Nucleus accumbens (tissue), 56 donors: Measurements from ENCODE around the gene VPS51.
A peak's percentile ranks its signal among the peaks of the same experiment; 100 is the strongest.
"Not testable (repeated sequence)": the region's sequence is repeated elsewhere in the genome, so short reads cannot be mapped to it uniquely, and the experiment has no call there.

Experiments
- DNase-seq, 56 donors: peaks; one replicate each; lab custom pipeline; 2025; lab: John Stamatoyannopoulos, UW

The VPS51 gene

DNA sequence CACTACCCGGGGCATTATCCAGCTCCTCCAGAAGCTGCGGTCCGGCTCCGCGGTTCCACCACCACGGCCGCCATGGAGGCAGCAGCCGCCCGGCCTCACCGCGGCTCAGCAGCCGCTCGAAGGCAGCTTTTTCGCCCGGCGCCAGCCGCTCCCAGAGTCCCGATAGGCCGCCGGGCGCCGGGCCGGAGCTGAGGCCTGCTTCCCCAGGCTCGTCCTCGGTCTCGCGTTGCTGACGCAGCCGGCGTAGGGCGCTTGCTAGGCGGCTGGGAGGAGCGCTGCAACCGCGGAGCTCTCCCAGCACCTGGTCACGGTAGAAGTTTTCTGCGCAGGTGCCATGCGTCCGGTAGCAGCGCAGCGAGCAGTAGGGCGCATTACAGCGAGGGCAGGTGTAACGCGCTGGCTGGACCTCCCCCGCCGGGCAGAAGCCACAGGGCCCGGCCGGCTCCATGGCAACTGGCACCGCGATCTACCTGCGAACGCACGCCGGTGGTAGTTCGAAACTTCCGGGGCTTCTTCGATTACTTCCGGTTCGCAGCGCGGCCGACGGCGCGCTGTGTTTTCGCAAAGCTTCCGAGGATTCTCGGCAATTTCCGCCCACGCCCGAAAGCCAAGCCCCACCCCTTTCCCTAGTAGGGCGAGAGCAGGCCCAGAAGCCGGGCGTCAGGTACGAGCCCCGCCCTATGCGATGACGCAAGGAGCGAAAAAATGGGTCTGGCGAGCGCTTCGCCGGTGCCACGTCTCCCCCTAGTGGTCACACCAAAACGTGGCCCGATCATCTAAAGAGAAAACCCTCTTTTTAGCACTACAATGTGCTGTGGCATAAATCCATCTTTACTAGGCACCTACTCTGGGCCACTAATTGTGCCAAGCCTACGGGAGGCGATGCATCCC lies 21.4 kb downstream of the VPS51 start, which contains the start of gene ZNHIT2:
TSS of gene ZNHIT2 (minus strand) at position 496 of the 891 bp plus-strand sequence. CDS start at position 448, 48 bp downstream.
- DNase-seq = peak; percentile 67 to 100 (median 98)

DNA sequence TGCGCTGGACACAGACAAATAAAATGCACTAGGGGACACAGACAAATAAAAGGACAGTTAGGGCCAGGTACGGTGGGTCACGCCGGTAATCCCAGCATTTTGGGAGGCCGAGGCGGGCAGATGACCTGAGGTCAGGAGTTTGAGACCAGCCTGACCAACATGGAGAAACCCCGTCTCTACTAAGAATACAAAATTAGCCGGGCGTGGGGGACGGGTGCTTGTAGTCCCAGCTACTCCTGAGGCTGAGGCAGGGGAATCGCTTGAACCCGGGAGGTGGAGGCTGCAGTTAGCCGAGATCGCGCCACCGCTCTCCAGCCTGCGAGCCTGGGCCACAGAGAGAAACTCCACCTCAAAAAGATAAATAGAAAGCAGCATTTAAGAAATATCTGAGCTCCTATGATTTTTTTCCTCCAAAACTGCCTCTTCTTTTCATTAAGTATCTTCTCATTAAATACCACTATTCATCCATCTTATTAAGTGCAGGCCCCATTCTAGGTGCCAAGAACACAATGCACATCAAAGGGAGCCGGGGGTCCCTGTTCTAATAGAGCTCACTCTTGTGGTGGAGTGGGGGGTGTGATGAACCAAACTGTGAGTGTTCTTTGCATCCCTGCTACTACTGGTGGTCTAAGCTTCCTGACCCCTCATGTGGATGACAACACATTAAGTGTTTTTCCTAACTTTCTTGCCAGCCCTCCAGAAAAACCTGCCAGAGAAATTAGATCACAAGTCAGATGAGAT lies 22.3 kb downstream of the VPS51 start:
- DNase-seq = no peak

DNA sequence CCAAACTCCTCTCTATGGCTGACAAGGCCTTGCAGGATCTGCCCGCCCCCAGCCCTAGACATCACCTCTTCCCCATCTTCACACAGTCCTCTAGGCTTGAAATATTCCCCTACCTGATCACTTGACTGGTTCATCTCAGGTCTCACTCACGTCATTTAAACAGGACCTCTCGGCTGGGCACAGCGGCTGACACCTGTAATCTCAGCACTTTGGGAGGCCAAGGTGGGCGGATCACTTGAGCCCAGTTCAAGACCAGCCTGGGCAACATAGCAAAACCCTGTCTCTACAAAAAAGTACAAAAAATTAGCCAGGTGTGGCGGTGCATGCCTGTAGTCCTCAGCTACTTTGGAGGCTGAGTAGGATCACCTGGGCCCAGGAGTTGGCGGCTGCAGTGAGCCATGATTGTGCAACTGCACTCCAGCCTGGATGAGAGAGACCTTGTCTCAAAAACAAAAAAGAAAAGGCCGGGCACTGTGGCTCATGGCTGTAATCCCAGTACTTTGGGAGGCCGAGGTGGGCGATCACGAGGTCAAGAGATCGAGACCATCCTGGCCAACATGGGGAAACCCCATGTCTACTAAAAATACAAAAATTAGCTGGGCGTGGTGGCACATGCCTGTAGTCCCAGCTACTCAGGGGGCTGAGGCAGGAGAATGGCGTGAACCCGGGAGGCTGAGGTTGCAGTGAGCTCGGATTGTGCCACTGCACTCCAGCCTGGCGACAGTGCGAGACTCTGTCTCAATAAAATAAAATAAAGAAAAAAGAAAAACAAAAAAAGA lies 23.1 kb downstream of the VPS51 start:
- DNase-seq = not testable (repeated sequence)

DNA sequence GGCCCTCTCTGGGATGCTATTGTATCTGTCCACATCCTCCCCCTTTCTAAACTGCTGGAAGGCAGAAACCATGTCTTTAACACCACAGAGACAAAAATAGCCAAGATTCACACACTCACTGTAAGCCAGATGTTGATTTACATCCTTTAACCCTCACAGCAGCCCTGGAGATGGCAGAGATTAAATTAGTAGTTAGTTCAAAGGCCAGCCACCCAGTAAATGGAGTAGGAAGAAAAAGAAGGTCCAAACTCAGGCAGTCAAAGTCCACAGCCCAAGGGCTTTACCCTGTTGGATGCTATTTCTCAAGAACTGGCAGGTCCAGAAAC lies 23.6 kb downstream of the VPS51 start:
- DNase-seq = no peak

DNA sequence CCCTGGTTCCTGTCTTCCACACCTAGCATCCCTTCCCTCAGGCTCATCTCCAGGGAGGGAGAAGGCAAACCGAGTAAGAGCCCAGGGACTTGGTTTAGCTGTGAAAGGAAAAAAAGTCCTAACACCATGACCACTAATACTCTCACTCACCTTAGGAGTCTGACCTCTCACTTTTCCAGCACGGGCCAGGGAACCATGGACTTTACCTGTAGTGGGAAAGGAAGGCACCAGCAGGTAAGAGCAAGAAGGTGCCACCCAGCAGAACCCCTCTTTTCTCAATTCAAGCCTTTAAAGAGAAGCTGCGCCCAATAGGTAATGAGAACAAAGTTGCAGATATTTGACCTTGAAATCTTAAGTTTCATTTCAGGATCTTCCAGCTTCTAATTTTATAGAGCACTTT lies 24.8 kb downstream of the VPS51 start:
- DNase-seq = no peak

- DNase-seq = no peak
Observed at GRCh38 chr11:65121447-65121864, 25.4 kb downstream of the VPS51 start.

- DNase-seq = peak; percentile 48 to 98 (median 91)
Observed at GRCh38 chr11:65121865-65122696, 26.1 kb downstream of the VPS51 start, which contains the start of the genes FAU and MRPL49. FAU (minus strand) TSS chr11:65122134; CDS start chr11:65121813, 321 bp downstream. MRPL49 (plus strand) TSS chr11:65122321; CDS start chr11:65122347, 26 bp downstream.

DNA sequence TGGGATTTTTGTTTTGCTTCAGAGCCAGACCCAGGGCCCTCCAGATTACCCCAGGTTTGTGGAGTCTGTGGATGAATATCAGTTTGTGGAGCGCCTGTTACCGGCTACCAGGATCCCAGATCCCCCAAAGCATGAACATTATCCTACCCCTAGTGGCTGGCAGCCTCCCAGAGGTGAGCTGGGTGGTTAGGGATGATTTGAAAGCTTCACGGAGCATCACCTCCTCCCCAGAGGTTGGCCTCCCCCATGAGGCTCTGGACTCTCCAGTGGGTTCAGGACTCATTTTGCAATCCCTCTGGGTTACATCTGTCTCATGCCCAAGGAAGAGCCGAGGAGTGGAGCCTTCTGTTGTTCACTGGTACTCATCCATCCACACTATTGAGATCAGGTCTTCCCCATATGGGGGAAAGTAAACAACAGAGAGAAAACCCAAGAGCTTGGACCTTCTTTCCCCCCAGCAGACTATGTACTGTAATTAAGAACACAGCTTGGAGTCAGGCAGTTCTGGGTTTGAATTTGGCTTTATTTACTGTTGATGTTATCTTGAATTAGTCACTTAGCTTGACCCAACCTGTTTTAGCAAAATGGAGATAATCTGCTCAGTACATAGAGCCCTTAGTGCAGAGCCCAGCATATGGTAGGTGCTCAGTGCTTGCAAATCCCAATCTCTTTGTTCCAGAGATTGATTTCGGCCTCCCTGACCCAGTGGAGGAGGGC lies 28.6 kb downstream of the VPS51 start:
- no peak for DNase-seq

DNA sequence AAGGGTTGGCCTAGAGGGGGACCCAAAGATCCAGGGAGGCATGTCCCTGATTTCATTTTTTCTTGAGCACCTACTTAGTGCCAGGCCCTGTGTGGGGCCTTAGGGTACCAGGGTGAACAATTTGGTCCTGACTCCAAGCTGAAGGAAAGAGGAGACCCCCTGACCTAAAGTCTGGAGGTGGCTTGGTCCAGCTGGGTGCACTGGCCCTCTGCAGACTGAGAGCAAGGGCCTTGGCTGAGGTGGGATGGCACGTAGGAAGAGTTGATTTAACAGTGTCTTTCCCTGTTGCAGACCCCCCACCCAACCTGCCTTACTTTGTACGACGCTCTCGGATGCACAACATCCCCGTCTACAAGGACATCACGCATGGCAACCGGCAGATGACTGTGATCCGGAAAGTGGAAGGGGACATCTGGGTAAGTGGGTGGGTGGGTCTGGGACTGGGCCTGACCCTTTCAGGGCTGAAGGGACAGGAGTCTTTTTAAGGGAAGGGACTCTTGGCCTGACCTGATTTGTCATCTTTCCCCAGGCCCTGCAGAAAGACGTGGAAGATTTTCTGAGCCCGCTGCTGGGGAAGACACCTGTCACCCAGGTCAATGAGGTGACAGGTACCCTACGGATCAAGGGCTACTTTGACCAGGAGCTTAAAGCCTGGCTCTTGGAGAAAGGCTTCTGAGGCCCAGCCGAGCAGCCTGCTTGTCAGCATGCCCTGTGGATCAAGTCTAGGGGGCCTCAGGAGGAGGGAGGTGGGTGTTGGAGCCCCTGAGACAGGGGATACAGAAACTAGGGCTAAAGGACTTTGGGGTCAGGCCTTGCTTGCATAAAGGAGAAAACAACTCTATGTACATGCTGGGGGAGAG lies 29.4 kb downstream of the VPS51 start:
- DNase-seq = no peak

- DNase-seq = no peak
Observed at GRCh38 chr11:65126624-65127274, 30.7 kb downstream of the VPS51 start.

DNA sequence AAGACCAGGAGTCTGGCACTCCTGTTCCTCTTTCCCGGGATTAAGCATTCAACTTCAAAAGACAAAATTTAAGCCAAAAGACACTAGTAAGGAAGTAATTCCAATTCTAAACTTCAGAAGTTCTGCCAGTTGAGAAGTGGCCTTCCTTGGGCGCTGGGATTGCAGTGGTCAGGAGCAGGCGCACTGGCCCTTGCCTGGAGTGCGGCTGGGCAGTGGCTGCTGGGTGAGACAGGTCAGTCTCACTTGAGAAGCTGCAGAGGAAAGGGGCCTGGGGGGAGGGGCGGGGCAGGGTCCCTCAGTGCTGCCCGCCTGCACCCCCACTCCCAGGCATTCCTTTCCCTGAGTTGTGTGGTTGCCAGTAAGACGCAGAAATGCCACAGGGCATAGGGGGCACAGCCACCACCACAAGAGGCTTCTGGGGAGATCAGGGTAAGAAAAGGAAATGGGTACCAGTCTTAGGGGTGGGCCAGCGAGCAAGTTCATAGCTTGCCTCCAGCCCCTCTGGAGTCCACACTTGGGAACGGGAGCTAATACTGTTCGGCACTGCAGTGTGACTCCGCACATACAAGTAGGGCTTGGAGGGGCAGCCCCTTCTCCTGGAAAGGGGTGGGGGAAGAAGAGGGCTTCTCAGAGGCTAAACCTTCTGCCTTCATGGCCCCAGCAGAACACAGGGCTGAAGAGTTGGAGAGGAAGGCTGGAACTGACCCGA lies 31.6 kb downstream of the VPS51 start:
- DNase-seq = no peak

DNA sequence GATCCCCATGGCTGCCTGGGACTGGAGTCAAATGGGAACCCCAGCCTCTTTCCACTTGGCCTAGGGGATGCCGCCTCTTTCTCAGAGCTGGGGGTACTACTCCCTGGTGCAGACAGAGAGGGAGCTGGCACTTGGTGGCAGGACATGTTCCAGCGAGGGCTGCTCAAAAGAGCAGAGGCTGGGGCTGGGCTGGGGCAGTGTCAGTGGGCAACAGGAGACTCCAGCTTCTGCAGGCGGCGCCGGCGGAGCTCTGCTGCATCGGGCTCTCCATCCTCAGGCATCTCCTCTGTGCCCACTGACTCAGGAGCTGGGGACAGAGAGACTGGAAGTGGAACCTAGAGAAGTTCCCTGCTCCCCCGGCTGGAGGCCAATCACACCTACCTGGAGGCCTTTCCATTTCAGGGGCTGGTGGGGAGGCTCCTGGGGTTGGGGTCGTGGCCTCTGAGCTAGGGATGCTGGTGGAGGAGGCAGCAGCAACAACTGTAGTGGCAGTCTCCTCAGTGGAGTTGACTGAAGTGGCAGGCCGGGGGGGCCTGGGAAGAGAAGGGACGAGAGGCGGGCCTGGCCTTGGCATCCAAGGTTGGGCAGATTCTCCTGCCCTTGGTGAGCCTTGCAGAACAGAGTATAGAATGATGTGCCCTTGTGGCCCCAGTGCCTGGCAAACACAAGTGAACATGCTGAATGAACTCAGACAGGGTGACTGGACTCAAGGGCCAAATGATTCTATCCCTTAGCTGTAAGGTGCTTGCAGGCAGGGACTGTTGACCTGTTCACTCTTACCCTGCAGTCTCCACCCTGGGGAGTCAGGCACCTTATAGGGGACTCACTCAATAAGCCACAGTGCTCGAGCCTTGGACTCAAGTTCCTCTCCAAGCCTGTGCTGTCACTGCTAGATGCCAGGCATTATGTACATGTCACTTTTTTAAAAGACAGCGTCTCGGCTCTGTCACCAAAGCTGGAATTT lies 32.5 kb downstream of the VPS51 start:
- DNase-seq = no peak

DNA sequence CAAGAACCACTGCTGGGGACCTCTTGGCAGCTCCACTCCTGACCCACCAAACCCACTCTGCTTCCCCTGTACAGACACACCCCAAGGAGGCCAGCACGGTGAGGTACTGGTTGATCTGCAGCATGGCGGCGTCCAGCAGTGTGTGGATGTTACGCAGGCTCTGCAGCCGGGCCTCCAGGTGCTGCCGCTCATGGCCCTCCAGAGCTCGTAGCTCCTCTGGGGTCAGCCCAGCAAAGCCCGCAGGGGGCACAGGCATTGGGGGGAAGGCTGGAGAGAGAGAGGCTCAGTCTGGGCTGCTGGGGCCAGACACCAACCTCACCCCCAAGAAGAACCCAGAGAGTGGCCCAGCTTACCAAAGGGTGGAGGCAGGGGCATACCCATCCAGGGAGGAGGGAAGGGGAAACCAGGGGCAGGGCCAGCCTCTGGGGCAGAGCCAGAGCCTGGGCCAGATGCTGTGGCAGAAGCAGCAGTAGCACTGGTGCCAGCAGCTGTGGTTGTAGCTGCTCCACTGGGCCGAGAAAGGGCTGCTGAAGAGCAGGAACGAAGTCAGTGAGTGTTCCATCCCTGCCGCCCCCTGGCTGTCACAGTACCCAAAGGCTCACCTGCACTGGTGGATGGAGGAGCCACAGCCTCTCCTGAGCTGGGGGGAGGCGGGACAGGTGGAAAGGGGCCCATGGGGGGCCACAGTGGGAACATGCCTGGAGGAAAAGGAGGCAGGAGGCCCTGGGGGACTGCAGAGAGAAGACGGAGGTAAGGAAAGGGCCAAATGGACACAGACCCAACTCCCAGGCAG lies 33.8 kb downstream of the VPS51 start:
- DNase-seq = no peak

DNA sequence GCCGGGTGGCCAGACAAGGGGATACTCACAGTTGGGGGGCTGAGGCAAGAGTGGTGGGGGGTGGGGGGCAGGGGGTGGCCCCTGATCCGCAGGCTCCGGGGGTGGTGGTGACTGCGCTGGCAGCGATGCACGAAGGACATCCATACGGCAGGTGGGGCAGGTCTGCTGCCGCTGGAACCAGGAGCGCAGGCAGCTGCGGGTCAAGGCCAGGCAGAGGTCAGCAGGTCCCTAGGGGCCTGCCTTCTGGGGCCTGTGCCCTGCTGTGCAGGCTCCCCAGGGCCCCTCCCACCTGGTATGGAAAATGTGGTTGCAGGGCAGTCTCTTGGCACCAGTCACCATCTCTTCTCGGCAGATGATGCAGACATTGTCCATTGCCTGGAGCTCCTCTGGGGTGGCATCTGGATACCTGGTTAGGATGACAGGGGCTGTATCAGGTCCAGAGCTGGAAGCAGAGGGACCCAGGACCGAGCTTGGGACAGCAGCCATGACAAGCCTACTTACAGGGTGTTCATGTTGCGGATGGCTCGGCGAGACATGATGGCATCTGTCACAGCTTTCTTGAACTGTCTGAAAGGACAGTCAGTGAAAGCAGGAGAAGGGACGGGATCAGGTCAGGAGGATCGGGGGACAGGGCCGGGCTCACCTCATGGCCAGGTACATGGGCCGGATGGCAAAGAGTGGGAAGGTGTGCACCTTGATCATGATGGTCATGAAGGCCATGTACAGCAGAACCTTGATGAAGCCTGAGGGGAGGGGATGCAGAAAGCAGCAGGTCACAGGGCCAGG lies 34.8 kb downstream of the VPS51 start:
- no peak for DNase-seq
